Osteoblast (primary cell): Measurements from ENCODE around the gene AHSP. TPM values are rescaled to one million over a fixed set of nuclear protein-coding genes. Genes with fewer than 3 reads are reported as not detected.

Source experiments
- DNase-seq: peaks from one replicate; pipeline ENCODE4 v3.0.0; 2011; ENCODE audit warnings: low spot score, mixed read lengths; ENCODE audit not compliant: insufficient read length; ENCODE audit errors: missing footprints
- H2AFZ ChIP-seq: 2 replicates; pipeline ENCODE4 v1.6.0; 2011; ENCODE audit warnings: mild to moderate bottlenecking, low read length
- H3K27ac ChIP-seq: 2 replicates; pipeline ENCODE4 v1.5.1; 2011; ENCODE audit warnings: mild to moderate bottlenecking, low read depth, low read length, moderate library complexity
- H3K27me3 ChIP-seq: 2 replicates; pipeline ENCODE4 v1.6.0; 2012; ENCODE audit warnings: mild to moderate bottlenecking, control low read depth, inconsistent platforms, low read length, moderate library complexity; ENCODE audit not compliant: insufficient read depth
- H3K36me3 ChIP-seq: 2 replicates; pipeline ENCODE4 v1.5.1; 2011; ENCODE audit warnings: mild to moderate bottlenecking, low read length, control low read depth, moderate library complexity; ENCODE audit not compliant: insufficient read depth
- H3K4me1 ChIP-seq: 2 replicates; pipeline ENCODE4 v1.5.1; 2011; ENCODE audit warnings: mild to moderate bottlenecking, low read length, control low read depth, moderate library complexity; ENCODE audit not compliant: insufficient read depth
- H3K4me2 ChIP-seq: 2 replicates; pipeline ENCODE4 v1.6.0; 2011; ENCODE audit warnings: mild to moderate bottlenecking, low read length; ENCODE audit not compliant: insufficient read depth
- H3K4me3 ChIP-seq: fragments of 200-600 bp; sonication (generic); 3 replicates; pipeline ENCODE4 v1.5.1; 2012; ENCODE audit warnings: mild to moderate bottlenecking, low read length, inconsistent platforms; ENCODE audit not compliant: insufficient read depth
- H3K79me2 ChIP-seq: 2 replicates; pipeline ENCODE4 v1.6.0; 2012; ENCODE audit warnings: mild to moderate bottlenecking, low read length, control low read depth, inconsistent platforms; ENCODE audit not compliant: insufficient read depth
- H3K9me3 ChIP-seq: 2 replicates; pipeline ENCODE4 v1.5.1; 2011; ENCODE audit warnings: low read depth, low read length, control low read depth
- H4K20me1 ChIP-seq: 2 replicates; pipeline ENCODE4 v1.6.0; 2012; ENCODE audit warnings: mild to moderate bottlenecking, low read length, control low read depth; ENCODE audit not compliant: insufficient read depth
- total RNA-seq: library from RNA; depleted of rRNA; stranded (reverse); fragments of >200 nt; gene quantifications from 2 replicates; pipeline ENCODE4 v1.2.3, GENCODE V29; 2012
- TF ChIP-seq, protein P1 (sequence below): IDR thresholded peaks from 2 replicates; pipeline ENCODE4 v1.5.1; 2011; ENCODE audit warnings: mild to moderate bottlenecking, low read depth, low read length, moderate library complexity; ENCODE audit errors: extremely low read depth

AHSP gene
- total RNA-seq, 1 donor: not detected

DNA sequence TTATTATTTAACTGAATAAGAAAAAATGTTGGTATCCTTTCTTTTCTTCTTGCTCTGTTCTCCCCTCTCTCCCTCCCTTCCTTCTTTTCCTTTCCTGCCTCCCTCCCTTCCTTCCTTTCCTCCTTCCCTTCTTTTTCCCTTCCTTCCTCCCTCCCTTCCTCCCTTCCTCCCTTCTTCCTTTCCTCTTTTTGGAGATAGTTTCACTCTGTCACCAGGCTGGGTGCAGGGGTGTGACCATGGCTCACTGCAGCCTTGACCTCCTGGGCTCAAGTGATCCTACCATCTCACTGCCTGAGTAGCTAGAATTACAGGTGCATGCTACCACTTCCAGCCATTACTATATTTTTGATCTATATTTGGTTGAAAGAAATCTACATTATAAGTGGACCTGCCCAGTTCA, 13.8 kb upstream of the AHSP start:
- TF ChIP-seq, protein P1, sequence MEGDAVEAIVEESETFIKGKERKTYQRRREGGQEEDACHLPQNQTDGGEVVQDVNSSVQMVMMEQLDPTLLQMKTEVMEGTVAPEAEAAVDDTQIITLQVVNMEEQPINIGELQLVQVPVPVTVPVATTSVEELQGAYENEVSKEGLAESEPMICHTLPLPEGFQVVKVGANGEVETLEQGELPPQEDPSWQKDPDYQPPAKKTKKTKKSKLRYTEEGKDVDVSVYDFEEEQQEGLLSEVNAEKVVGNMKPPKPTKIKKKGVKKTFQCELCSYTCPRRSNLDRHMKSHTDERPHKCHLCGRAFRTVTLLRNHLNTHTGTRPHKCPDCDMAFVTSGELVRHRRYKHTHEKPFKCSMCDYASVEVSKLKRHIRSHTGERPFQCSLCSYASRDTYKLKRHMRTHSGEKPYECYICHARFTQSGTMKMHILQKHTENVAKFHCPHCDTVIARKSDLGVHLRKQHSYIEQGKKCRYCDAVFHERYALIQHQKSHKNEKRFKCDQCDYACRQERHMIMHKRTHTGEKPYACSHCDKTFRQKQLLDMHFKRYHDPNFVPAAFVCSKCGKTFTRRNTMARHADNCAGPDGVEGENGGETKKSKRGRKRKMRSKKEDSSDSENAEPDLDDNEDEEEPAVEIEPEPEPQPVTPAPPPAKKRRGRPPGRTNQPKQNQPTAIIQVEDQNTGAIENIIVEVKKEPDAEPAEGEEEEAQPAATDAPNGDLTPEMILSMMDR: no peak
- Histone ChIP-seq H2AFZ (no peak overlapping the region), H3K4me1 (peaks cover 15% of the 10 kb centered on the region), H4K20me1 (no peaks in the 10 kb centered on the region), H3K4me3 (no peak overlapping the region), H3K27ac (no peak overlapping the region), H3K36me3 (no peaks in the 10 kb centered on the region), H3K9me3 (no peaks in the 10 kb centered on the region), H3K4me2 (no peak overlapping the region), H3K79me2 (peaks cover 1% of the 10 kb centered on the region), H3K27me3 (no peaks in the 10 kb centered on the region)
- DNase-seq: no peak

DNA sequence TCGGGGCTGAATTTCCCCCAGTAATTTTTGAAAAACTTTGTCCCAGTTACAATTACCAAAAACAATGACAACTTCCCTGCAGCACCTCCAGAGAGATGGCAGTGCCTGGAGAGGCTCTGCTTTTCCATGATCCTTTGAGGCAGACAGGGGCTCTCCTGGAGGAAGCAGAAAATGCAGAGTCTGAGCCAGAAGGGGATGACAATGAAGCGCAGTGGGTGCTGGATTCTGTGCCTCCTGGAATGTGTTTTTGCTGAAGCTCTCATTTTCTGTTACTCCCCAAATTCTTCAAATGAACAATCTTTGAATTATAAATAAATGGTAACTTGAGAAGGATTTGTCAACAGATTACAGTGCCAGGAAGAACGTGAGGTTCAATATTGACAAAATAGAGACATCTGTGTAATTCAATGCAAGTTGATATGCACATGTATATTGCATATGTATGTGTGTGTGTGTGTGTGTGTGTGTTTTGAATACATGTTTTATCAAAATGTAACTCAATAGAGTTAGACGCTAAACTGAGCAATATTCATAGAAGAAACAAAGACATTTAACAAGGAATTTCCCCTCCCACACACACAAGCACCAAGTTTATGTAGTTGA, 9.8 kb upstream of the AHSP start:
- Histone ChIP-seq H3K9me3 (no peaks in the 10 kb centered on the region), H3K79me2 (no peaks in the 10 kb centered on the region), H2AFZ (no peak overlapping the region), H3K27ac (no peak overlapping the region), H3K27me3 (no peaks in the 10 kb centered on the region), H3K4me1 (peaks cover 3% of the 10 kb centered on the region), H3K4me3 (no peak overlapping the region), H3K4me2 (no peak overlapping the region), H4K20me1 (no peaks in the 10 kb centered on the region), H3K36me3 (no peaks in the 10 kb centered on the region)
- no peak for DNase-seq
- TF ChIP-seq, protein P1: no peak

GRCh38 chr16:31519759-31520431, 7.8 kb upstream of the AHSP start:
- no peaks in the 10 kb centered on the region for H3K36me3 ChIP-seq
- H3K4me1 ChIP-seq: no peaks in the 10 kb centered on the region
- no peaks in the 10 kb centered on the region for H4K20me1 ChIP-seq
- TF ChIP-seq, protein P1: no peak
- H2AFZ ChIP-seq: no peak overlapping the region
- no peaks in the 10 kb centered on the region for H3K9me3 ChIP-seq
- H3K27me3 ChIP-seq: no peaks in the 10 kb centered on the region
- DNase-seq: no peak
- no peak overlapping the region for H3K4me3 ChIP-seq
- H3K79me2 ChIP-seq: no peaks in the 10 kb centered on the region
- no peak overlapping the region for H3K27ac ChIP-seq
- H3K4me2 ChIP-seq: no peak overlapping the region

DNA sequence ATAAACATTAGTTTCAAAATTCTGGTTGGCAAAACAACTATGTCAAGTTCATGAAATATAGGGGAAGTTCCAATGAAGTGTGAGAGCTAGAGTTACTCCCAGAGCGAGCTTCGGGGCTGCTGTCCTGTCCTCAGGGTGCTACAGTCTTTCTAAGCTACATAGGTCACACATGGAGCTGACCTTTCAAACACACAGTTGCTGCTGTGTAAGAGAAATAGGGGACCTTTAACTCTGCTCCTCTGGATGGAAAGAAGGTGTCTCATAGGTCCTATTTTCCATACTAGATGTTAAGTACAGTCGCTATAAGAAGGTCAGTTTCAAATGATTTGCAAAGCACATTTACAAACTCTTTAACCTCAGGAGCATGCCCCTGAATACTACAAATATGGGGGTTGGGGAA, 6.3 kb upstream of the AHSP start:
- H3K9me3 ChIP-seq: no peaks in the 10 kb centered on the region
- H3K79me2 ChIP-seq: no peaks in the 10 kb centered on the region
- peaks cover 3% of the 10 kb centered on the region for H3K27me3 ChIP-seq
- no peaks in the 10 kb centered on the region for H4K20me1 ChIP-seq
- H3K4me3 ChIP-seq: no peak overlapping the region
- no peaks in the 10 kb centered on the region for H3K4me1 ChIP-seq
- H3K4me2 ChIP-seq: no peak overlapping the region
- TF ChIP-seq, protein P1: no peak
- no peak overlapping the region for H2AFZ ChIP-seq
- no peak for DNase-seq
- H3K36me3 ChIP-seq: no peaks in the 10 kb centered on the region
- H3K27ac ChIP-seq: no peak overlapping the region
